Uterus (tissue), 4 donors: ENCODE measurements around the gene CCN2. TPM values are rescaled to one million over a fixed set of nuclear protein-coding genes. Genes with fewer than 3 reads are reported as not detected.

Experiments used
- DNase-seq, 2 donors: peaks; one replicate each; pipeline ENCODE4 v3.0.0-alpha.2; 2019 to 2020
- H3K27ac ChIP-seq, 2 donors: fragments of 200-600 bp; sonication (generic); 1 replicate in 1 of 2; 2 replicates in 1 of 2; pipeline ENCODE4 v1.5.1; 2016 to 2018
- H3K27me3 ChIP-seq, 2 donors: fragments of 200-600 bp; sonication (generic); one replicate each; pipeline ENCODE4 v1.5.1; 2018 to 2019; ENCODE audit warnings: control low read depth in 1 of 2
- H3K36me3 ChIP-seq, 2 donors: fragments of 200-600 bp; sonication (generic); one replicate each; pipeline ENCODE4 v1.5.1; 2019; ENCODE audit warnings: control low read depth in 1 of 2
- H3K4me1 ChIP-seq, 2 donors: fragments of 200-600 bp; sonication (generic); one replicate each; pipeline ENCODE4 v1.5.1; 2018 to 2019; ENCODE audit warnings: control low read depth in 1 of 2
- H3K4me3 ChIP-seq, 2 donors: fragments of 200-600 bp; sonication (generic); 1 replicate in 1 of 2; 2 replicates in 1 of 2; pipeline ENCODE4 v1.5.1; 2018 to 2019; ENCODE audit warnings: mild to moderate bottlenecking in 1 of 2
- H3K9me3 ChIP-seq, 2 donors: fragments of 200-600 bp; sonication (generic); one replicate each; pipeline ENCODE4 v1.5.1; 2019; ENCODE audit warnings: control low read depth in 1 of 2
- POLR2A ChIP-seq, 2 donors: fragments of 450-650 bp; IDR thresholded peaks; one replicate each; pipeline ENCODE4 v1.6.1; 2016; ENCODE audit warnings: antibody characterized with exemption in 2 of 2, mild to moderate bottlenecking in 1 of 2, moderate library complexity in 1 of 2
- intact Hi-C: fragments of 100-400 bp; cut with DNase I; formaldehyde crosslinking; loops from one replicate; pipeline ENCODE4 v1.15.1; 2023; ENCODE audit warnings: low total_unique reads
- total RNA-seq, 4 donors: library from RNA; depleted of rRNA in 3 of 4; stranded (reverse); fragments of >200 nt in 3 of 4; gene quantifications; one replicate each; pipeline versions ENCODE4 v1.1.0 to v1.2.4, GENCODE V29; 2014 to 2023
- TF ChIP-seq, protein P1 (sequence below), 4 experiments: fragments of 200-600 bp in 2 of 4; fragments of 450-650 bp in 2 of 4; sonication (generic) in 2 of 4; IDR thresholded peaks; one replicate each; pipeline ENCODE4 v1.5.1; 2016 to 2019; ENCODE audit warnings: antibody characterized with exemption in 4 of 4, mild to moderate bottlenecking in 2 of 4, moderate library complexity in 1 of 4
- donor health status: DM: yes; HTN: yes; CAD: no.

CCN2 gene
- 100 to 1,000 TPM; 104 to 254 (median 202) TPM for total RNA-seq

DNA sequence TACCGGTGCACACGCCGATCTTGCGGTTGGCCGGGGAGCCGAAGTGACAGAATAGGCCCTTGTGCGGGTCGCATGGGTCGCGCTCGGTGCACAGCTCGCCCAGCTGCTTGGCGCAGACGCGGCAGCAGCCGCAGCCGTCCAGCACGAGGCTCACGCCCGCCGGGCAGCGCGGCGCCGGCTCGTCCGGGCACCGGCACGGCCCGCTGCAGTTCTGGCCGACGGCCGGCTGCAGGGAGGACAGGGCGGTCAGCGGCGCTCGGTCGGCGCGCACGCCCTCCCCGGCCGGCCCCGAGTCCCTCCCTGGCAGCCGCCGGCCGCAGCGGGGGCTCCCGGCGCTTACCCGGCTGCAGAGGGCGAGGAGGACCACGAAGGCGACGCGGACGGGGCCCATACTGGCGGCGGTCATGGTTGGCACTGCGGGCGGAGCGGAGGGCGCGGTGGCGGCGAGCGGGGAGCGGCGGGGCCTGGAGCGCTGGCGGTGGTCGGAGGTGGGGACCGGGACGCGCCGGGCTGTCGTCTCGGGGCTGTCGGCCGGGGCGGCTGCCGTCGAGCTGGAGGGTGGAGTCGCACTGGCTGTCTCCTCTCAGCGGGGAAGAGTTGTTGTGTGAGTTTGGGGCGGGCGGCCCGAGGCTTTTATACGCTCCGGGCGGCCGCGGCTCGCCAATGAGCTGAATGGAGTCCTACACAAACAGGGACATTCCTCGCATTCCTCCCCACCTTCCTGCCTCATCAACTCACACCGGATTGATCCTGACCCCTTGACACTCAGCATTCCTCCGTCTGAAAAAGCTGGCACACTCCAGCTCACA, at the start of gene CCN2:
TSS of gene CCN2 (minus strand) at position 606 of the 809 bp plus-strand sequence. CDS start at position 406, 200 bp downstream.
- peak within 1 kb of the TSS; percentile 99 for H3K27ac ChIP-seq
- TF ChIP-seq, protein P1, sequence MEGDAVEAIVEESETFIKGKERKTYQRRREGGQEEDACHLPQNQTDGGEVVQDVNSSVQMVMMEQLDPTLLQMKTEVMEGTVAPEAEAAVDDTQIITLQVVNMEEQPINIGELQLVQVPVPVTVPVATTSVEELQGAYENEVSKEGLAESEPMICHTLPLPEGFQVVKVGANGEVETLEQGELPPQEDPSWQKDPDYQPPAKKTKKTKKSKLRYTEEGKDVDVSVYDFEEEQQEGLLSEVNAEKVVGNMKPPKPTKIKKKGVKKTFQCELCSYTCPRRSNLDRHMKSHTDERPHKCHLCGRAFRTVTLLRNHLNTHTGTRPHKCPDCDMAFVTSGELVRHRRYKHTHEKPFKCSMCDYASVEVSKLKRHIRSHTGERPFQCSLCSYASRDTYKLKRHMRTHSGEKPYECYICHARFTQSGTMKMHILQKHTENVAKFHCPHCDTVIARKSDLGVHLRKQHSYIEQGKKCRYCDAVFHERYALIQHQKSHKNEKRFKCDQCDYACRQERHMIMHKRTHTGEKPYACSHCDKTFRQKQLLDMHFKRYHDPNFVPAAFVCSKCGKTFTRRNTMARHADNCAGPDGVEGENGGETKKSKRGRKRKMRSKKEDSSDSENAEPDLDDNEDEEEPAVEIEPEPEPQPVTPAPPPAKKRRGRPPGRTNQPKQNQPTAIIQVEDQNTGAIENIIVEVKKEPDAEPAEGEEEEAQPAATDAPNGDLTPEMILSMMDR (IDR thresholded peaks at IDR 0.05) = peak in 1 of 4 experiments; percentile 5
- peak; percentile 76 to 79 for TF ChIP-seq POLR2A (IDR thresholded peaks at IDR 0.05)
- intact Hi-C loops = no loop called here
- H3K9me3 ChIP-seq = no peaks in the 10 kb centered on the region
- no peaks in the 10 kb centered on the region for H3K4me1 ChIP-seq
- peak; percentile 86 to 88 for DNase-seq
- peak within 1 kb of the TSS; percentile 72 to 78 for H3K4me3 ChIP-seq
- H3K36me3 ChIP-seq = no peaks in the 10 kb centered on the region
- no peaks in the 10 kb centered on the region for H3K27me3 ChIP-seq

DNA sequence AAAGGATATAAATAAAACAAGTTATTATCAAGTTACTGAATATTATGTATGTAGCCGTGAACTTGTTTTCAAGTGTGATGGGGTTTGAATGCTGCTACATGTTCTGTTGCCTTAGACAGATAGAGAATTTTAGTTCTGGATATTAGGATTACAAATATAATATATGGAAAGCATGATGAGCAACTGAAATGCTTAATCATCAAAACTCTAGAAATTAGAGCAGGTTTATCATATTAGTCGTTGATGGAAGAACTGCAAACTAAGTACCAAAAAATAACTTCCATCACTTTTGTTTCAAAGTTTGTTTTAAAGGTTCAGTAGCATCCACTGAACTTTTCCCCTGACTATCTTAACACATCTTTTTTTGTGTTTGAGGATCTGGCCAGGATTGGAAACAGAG, 49.1 kb upstream of the CCN2 start:
- no peak for DNase-seq
- Histone ChIP-seq H3K36me3 (no peaks in the 10 kb centered on the region), H3K27ac (peak overlapping the region; percentile 52 to 69), H3K4me1 (peaks cover 4 to 7% of the 10 kb centered on the region in 2 donors), H3K9me3 (no peaks in the 10 kb centered on the region), H3K4me3 (no peak overlapping the region), H3K27me3 (no peaks in the 10 kb centered on the region)
- TF ChIP-seq, protein P1 (IDR thresholded peaks at IDR 0.05) = no peak
- TF ChIP-seq POLR2A (IDR thresholded peaks at IDR 0.05) = no peak
- intact Hi-C loops = no loop called here

DNA sequence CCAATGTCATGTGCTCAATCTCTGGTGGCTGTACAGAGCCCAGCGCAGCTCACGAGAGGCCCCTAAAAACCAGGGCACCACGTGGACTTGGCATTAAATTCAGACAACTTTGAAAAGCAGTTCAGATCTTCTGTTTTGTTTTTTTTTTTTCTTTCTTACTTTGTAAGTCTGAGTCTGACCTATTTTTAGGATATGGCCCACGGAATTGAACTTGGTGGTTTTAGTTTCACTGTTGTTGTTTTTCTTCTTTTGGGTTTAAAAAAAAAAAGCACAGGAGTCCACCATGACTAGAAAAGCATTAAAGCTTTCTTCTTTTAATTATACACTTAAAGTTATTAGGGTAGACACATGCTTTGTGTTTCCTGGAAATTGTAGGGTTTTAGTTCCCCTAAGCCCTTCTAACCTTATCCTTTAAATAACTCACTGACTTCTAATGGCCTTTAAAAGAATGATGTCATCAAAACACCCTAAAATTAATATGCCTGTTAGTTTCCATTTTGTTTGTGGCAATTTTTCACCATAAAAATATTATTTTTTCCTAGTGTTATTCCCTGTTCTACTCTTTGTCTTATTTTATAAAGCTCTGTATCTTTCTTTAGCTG, 48.5 kb upstream of the CCN2 start:
- H3K27ac ChIP-seq = peak overlapping the region; percentile 52 to 69
- TF ChIP-seq, protein P1 (IDR thresholded peaks at IDR 0.05) = no peak
- no peak for TF ChIP-seq POLR2A (IDR thresholded peaks at IDR 0.05)
- no peaks in the 10 kb centered on the region for H3K9me3 ChIP-seq
- H3K36me3 ChIP-seq = no peaks in the 10 kb centered on the region
- H3K27me3 ChIP-seq = no peaks in the 10 kb centered on the region
- DNase-seq = no peak
- H3K4me1 ChIP-seq = peaks cover 4 to 7% of the 10 kb centered on the region in 2 donors
- intact Hi-C loops = no loop called here
- H3K4me3 ChIP-seq = no peak overlapping the region

GRCh38 chr6:131998255-131998982, 47.2 kb upstream of the CCN2 start:
- DNase-seq = peak in 1 of 2 donors; percentile 41

More at GRCh38 chr6:131998255-131998982, 47.2 kb upstream of the CCN2 start:
- no peak for TF ChIP-seq POLR2A (IDR thresholded peaks at IDR 0.05)
- TF ChIP-seq, protein P1 (IDR thresholded peaks at IDR 0.05) = no peak
- H3K4me1 ChIP-seq = peaks cover 4 to 7% of the 10 kb centered on the region in 2 donors
- H3K27ac ChIP-seq = peak overlapping the region; percentile 52 to 69
- no peaks in the 10 kb centered on the region for H3K27me3 ChIP-seq
- H3K4me3 ChIP-seq = no peak overlapping the region
- no peaks in the 10 kb centered on the region for H3K9me3 ChIP-seq
- no peaks in the 10 kb centered on the region for H3K36me3 ChIP-seq
- intact Hi-C loops = no loop called here
